Astrocyte of the cerebellum (primary cell): Measurements from ENCODE around the gene NR3C1.

Experiments used
- DNase-seq: peaks from one replicate; pipeline ENCODE4 v3.0.0-alpha.2; 2011; ENCODE audit warnings: low read depth
- H3K4me3 ChIP-seq: 2 replicates; pipeline ENCODE4 v1.5.1; 2011; ENCODE audit warnings: mild to moderate bottlenecking, low read depth, low read length, moderate library complexity
- CTCF ChIP-seq: IDR thresholded peaks from 2 replicates; pipeline ENCODE4 v1.5.1; 2012; ENCODE audit warnings: low read length, low read depth, moderate library complexity, mild to moderate bottlenecking; ENCODE audit errors: missing control alignments
- in situ Hi-C: cut with HindIII; loops from 2 replicates; pipeline ENCODE4 v1.10.0; 2017; ENCODE audit warnings: low sequenced_read_pairs

Gene NR3C1

DNA sequence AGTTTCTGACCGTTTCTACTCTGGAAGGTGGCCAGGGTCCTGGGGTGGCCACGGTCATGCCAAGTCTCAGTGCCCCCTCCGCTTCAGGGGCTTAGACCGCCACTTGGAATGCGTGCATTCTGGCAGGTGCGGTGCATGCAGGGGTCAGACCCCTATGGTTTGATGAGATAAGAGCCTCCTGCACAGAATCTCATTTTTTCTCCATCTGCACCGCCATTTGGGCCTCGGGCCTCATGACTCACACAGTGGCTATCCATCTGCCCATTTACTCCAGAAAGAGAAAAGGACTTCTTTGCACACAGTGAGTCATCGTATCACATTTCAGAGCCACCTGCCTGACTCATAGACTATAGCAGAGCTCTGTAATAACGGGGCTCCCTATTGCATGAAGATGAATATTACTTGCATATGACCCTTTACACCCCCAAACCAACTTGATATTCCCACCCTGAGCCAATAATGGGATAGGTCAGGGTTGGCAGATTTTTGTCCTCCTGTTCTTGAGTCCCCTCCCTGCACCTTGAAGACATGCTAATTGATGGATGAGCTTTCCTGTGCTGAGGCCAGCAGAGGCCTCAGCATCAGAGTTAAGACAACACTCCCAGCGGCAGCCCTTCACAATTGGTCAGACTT, 157.4 kb downstream of the NR3C1 start:
- TF ChIP-seq CTCF, result no peak
- H3K4me3 ChIP-seq, result no peak overlapping the region
- DNase-seq, result peak; percentile 84
- in situ Hi-C loops, result no loop called here

GRCh38 chr5:143244990-143245389, 158.5 kb downstream of the NR3C1 start:
- DNase-seq, result no peak
- H3K4me3 ChIP-seq, result no peak overlapping the region
- no peak for TF ChIP-seq CTCF
- in situ Hi-C loops, result no loop called here

DNA sequence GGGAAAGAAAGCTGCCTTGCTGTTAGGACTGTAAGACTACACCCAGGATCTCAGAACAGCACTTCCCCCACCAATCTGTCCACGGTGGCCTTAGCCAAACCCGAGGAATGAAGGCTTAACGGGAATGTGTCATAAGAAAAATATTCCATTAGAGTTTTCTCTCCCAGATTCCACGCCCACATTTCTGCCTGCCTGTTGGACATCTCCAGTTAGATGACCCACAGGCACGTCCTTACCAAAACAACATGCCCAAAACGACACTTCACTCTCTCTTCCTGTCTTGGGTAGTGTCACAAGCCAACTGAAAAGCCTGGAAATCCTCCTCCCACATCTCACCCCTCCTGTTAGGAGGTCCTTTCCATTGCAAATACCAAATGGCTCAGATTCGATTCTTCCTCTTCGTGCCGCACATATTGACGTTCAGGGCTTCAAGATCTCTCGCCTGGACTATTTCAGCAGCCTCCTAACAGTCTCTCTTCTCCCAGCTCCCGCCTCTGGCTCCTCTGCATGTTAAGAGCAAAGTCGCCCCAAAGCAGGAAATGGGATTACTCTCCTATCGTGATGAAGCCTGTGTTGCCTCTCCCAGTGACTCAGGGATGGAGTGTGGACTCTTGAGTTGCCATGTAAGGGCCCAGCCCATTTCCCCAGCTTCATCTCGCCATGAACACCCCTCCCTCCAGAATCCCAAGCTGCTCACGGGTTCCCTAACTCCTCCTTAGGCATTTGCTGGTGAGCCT, 159.3 kb downstream of the NR3C1 start:
- TF ChIP-seq CTCF, result no peak
- in situ Hi-C loops, result no loop called here
- DNase-seq, result peak; percentile 94
- H3K4me3 ChIP-seq, result no peak overlapping the region

DNA sequence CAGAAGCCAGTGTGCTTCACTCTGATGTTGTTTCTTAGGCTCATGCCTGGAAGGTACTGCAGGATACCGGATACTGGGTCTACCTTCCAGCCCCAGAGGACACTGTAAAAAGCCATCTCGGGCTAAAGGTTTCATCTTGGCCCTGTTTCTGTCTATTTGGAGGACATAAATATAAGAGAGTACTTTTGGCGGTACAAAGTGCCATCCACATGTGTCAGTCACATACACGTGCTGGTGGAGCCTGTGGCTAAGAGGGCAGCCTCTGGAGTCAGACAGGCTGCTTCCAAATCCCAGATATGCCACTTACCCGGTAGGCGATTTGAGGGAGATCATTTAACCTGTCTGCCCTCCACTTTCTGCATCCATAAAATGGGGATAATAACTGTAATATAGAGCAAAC, 160.4 kb downstream of the NR3C1 start:
- in situ Hi-C loops, result no loop called here
- DNase-seq, result no peak
- no peak overlapping the region for H3K4me3 ChIP-seq
- TF ChIP-seq CTCF, result no peak

GRCh38 chr5:143241892-143242291, 161.6 kb downstream of the NR3C1 start:
- TF ChIP-seq CTCF, result no peak
- in situ Hi-C loops, result no loop called here
- DNase-seq, result no peak
- no peak overlapping the region for H3K4me3 ChIP-seq

DNA sequence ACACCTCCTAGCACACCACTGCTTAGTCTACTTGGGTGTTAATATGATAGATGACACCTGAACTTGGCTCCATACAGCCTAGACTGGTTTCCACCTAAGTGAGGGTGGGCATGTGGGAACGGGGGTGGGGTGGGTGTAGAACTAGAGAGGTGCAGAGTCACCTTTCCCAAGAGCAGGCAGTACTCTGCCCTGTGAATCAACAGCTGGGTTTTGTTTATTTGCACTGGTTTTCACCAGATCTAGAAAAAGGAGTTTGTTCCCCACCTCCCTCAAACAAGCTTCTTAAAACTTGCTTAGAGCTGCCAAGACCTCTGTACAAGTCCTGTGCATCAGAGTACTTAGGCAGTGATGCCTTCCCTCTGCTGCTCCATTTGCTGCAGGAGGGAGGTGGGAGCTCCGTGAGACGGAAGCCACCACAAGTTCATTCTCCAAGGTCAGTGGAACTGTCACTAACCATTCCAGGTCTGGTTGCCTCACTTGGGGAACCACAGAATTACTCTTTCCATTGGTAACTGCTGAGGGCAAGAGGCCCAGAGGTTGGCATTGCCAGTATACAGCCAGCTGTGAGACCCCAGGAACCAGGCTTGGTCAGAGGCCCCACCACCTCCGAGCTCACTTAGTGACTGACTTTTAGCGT, 163.5 kb downstream of the NR3C1 start:
- DNase-seq, result no peak
- in situ Hi-C loops, result no loop called here
- no peak overlapping the region for H3K4me3 ChIP-seq
- TF ChIP-seq CTCF, result no peak
